ENCODE results near the gene ADIRF. TPM values are rescaled to one million over a fixed set of nuclear protein-coding genes. Genes with fewer than 3 reads are reported as not detected.
"Not testable (repeated sequence)": the region's sequence is repeated elsewhere in the genome, so short reads cannot be mapped to it uniquely, and the experiment has no call there.

The ADIRF gene
- polyA plus RNA-seq, 1 donor (not counting 4 experiments of a cell fraction or from before 2014, with no cell fraction given), result 157 TPM

- H3K4me3 ChIP-seq (ENCODE audit: control insufficient read depth in 2 of 3, extremely low read depth in 1 of 3, insufficient read depth in 2 of 3, low read depth in 1 of 3, low read length in 3 of 3); H3K4me2 ChIP-seq (ENCODE audit: control insufficient read depth, extremely low read depth, insufficient read depth, low read depth, low read length); H3K4me1 ChIP-seq (ENCODE audit: control insufficient read depth, extremely low read depth, insufficient read depth, low read length); FAIRE-seq; H3K9ac ChIP-seq (ENCODE audit: control insufficient read depth, extremely low read depth, insufficient read depth, low read length); dilution Hi-C loops (cut with MboI; ENCODE audit: extremely low pct_ligation_motif_present, low sequenced_read_pairs); H3K27ac ChIP-seq (ENCODE audit: control insufficient read depth, insufficient read depth, low read length); H2AFZ ChIP-seq (ENCODE audit: control insufficient read depth, low read length); DNase-seq (ENCODE audit: low read depth, low spot score); H3K27me3 ChIP-seq (ENCODE audit: control insufficient read depth, extremely low read depth, insufficient read depth, low read length); H3K9me3 ChIP-seq (ENCODE audit: control insufficient read depth, low read depth, low read length); H3K9me1 ChIP-seq (ENCODE audit: control insufficient read depth, extremely low read depth, insufficient read depth, low read length); H3K36me3 ChIP-seq (ENCODE audit: control insufficient read depth in 2 of 2, extremely low read depth in 1 of 2, insufficient read depth in 2 of 2, low read length in 2 of 2); H4K20me1 ChIP-seq (ENCODE audit: control insufficient read depth, extremely low read depth, insufficient read depth, low read length); H3K79me2 ChIP-seq (ENCODE audit: control insufficient read depth, insufficient read depth, low read length): not testable (repeated sequence)
These were observed 40.9 kb downstream of the ADIRF start for GRCh38 chr10:87009134-87009696.

GRCh38 chr10:87013528-87013927, 45.2 kb downstream of the ADIRF start:
- H4K20me1 ChIP-seq (ENCODE audit: control insufficient read depth, extremely low read depth, insufficient read depth, low read length); H3K27ac ChIP-seq (ENCODE audit: control insufficient read depth, insufficient read depth, low read length); FAIRE-seq; H3K9me1 ChIP-seq (ENCODE audit: control insufficient read depth, extremely low read depth, insufficient read depth, low read length); dilution Hi-C loops (cut with MboI; ENCODE audit: extremely low pct_ligation_motif_present, low sequenced_read_pairs); H3K79me2 ChIP-seq (ENCODE audit: control insufficient read depth, insufficient read depth, low read length); H3K4me3 ChIP-seq (ENCODE audit: control insufficient read depth in 2 of 3, extremely low read depth in 1 of 3, insufficient read depth in 2 of 3, low read depth in 1 of 3, low read length in 3 of 3); H2AFZ ChIP-seq (ENCODE audit: control insufficient read depth, low read length); H3K9ac ChIP-seq (ENCODE audit: control insufficient read depth, extremely low read depth, insufficient read depth, low read length); H3K36me3 ChIP-seq (ENCODE audit: control insufficient read depth in 2 of 2, extremely low read depth in 1 of 2, insufficient read depth in 2 of 2, low read length in 2 of 2); H3K27me3 ChIP-seq (ENCODE audit: control insufficient read depth, extremely low read depth, insufficient read depth, low read length); H3K9me3 ChIP-seq (ENCODE audit: control insufficient read depth, low read depth, low read length); H3K4me2 ChIP-seq (ENCODE audit: control insufficient read depth, extremely low read depth, insufficient read depth, low read depth, low read length); DNase-seq (ENCODE audit: low read depth, low spot score); H3K4me1 ChIP-seq (ENCODE audit: control insufficient read depth, extremely low read depth, insufficient read depth, low read length): not testable (repeated sequence)

- H2AFZ ChIP-seq (ENCODE audit: control insufficient read depth, low read length); DNase-seq (ENCODE audit: low read depth, low spot score); H4K20me1 ChIP-seq (ENCODE audit: control insufficient read depth, extremely low read depth, insufficient read depth, low read length); H3K9me1 ChIP-seq (ENCODE audit: control insufficient read depth, extremely low read depth, insufficient read depth, low read length); H3K27ac ChIP-seq (ENCODE audit: control insufficient read depth, insufficient read depth, low read length); H3K4me2 ChIP-seq (ENCODE audit: control insufficient read depth, extremely low read depth, insufficient read depth, low read depth, low read length); H3K4me1 ChIP-seq (ENCODE audit: control insufficient read depth, extremely low read depth, insufficient read depth, low read length); H3K36me3 ChIP-seq (ENCODE audit: control insufficient read depth in 2 of 2, extremely low read depth in 1 of 2, insufficient read depth in 2 of 2, low read length in 2 of 2); H3K27me3 ChIP-seq (ENCODE audit: control insufficient read depth, extremely low read depth, insufficient read depth, low read length); dilution Hi-C loops (cut with MboI; ENCODE audit: extremely low pct_ligation_motif_present, low sequenced_read_pairs); H3K9ac ChIP-seq (ENCODE audit: control insufficient read depth, extremely low read depth, insufficient read depth, low read length); FAIRE-seq; H3K79me2 ChIP-seq (ENCODE audit: control insufficient read depth, insufficient read depth, low read length); H3K9me3 ChIP-seq (ENCODE audit: control insufficient read depth, low read depth, low read length); H3K4me3 ChIP-seq (ENCODE audit: control insufficient read depth in 2 of 3, extremely low read depth in 1 of 3, insufficient read depth in 2 of 3, low read depth in 1 of 3, low read length in 3 of 3): not testable (repeated sequence)
These were observed 46.9 kb downstream of the ADIRF start for GRCh38 chr10:87014986-87015716.

GRCh38 chr10:87018127-87018526, 49.8 kb downstream of the ADIRF start:
- FAIRE-seq; H3K27me3 ChIP-seq (ENCODE audit: control insufficient read depth, extremely low read depth, insufficient read depth, low read length); DNase-seq (ENCODE audit: low read depth, low spot score); H3K9me3 ChIP-seq (ENCODE audit: control insufficient read depth, low read depth, low read length); H4K20me1 ChIP-seq (ENCODE audit: control insufficient read depth, extremely low read depth, insufficient read depth, low read length); H3K4me2 ChIP-seq (ENCODE audit: control insufficient read depth, extremely low read depth, insufficient read depth, low read depth, low read length); H3K27ac ChIP-seq (ENCODE audit: control insufficient read depth, insufficient read depth, low read length); H2AFZ ChIP-seq (ENCODE audit: control insufficient read depth, low read length); dilution Hi-C loops (cut with MboI; ENCODE audit: extremely low pct_ligation_motif_present, low sequenced_read_pairs); H3K79me2 ChIP-seq (ENCODE audit: control insufficient read depth, insufficient read depth, low read length); H3K4me1 ChIP-seq (ENCODE audit: control insufficient read depth, extremely low read depth, insufficient read depth, low read length); H3K4me3 ChIP-seq (ENCODE audit: control insufficient read depth in 2 of 3, extremely low read depth in 1 of 3, insufficient read depth in 2 of 3, low read depth in 1 of 3, low read length in 3 of 3); H3K9me1 ChIP-seq (ENCODE audit: control insufficient read depth, extremely low read depth, insufficient read depth, low read length); H3K9ac ChIP-seq (ENCODE audit: control insufficient read depth, extremely low read depth, insufficient read depth, low read length); H3K36me3 ChIP-seq (ENCODE audit: control insufficient read depth in 2 of 2, extremely low read depth in 1 of 2, insufficient read depth in 2 of 2, low read length in 2 of 2): not testable (repeated sequence)

GRCh38 chr10:87019066-87019465, 50.8 kb downstream of the ADIRF start:
- dilution Hi-C loops (cut with MboI; ENCODE audit: extremely low pct_ligation_motif_present, low sequenced_read_pairs); H3K9me1 ChIP-seq (ENCODE audit: control insufficient read depth, extremely low read depth, insufficient read depth, low read length); H3K36me3 ChIP-seq (ENCODE audit: control insufficient read depth in 2 of 2, extremely low read depth in 1 of 2, insufficient read depth in 2 of 2, low read length in 2 of 2); H2AFZ ChIP-seq (ENCODE audit: control insufficient read depth, low read length); H3K4me3 ChIP-seq (ENCODE audit: control insufficient read depth in 2 of 3, extremely low read depth in 1 of 3, insufficient read depth in 2 of 3, low read depth in 1 of 3, low read length in 3 of 3); H3K4me2 ChIP-seq (ENCODE audit: control insufficient read depth, extremely low read depth, insufficient read depth, low read depth, low read length); H3K4me1 ChIP-seq (ENCODE audit: control insufficient read depth, extremely low read depth, insufficient read depth, low read length); H3K27ac ChIP-seq (ENCODE audit: control insufficient read depth, insufficient read depth, low read length); H3K27me3 ChIP-seq (ENCODE audit: control insufficient read depth, extremely low read depth, insufficient read depth, low read length); H3K79me2 ChIP-seq (ENCODE audit: control insufficient read depth, insufficient read depth, low read length); H3K9me3 ChIP-seq (ENCODE audit: control insufficient read depth, low read depth, low read length); DNase-seq (ENCODE audit: low read depth, low spot score); FAIRE-seq; H4K20me1 ChIP-seq (ENCODE audit: control insufficient read depth, extremely low read depth, insufficient read depth, low read length); H3K9ac ChIP-seq (ENCODE audit: control insufficient read depth, extremely low read depth, insufficient read depth, low read length): not testable (repeated sequence)
